Right atrium auricular region (tissue), 2 donors: Measurements from ENCODE around the gene DGUOK. TPM values are rescaled to one million over a fixed set of nuclear protein-coding genes. Genes with fewer than 3 reads are reported as not detected.

Source experiments
- DNase-seq: peaks from one replicate; pipeline ENCODE4 v3.0.0-alpha.2; 2019; ENCODE audit warnings: low spot score
- H3K27ac ChIP-seq, 2 donors: fragments of 200-600 bp; sonication (generic); 1 replicate in 1 of 2; 2 replicates in 1 of 2; pipeline ENCODE4 v1.5.1; 2016 to 2019
- H3K27me3 ChIP-seq, 2 donors: fragments of 200-600 bp; sonication (generic); one replicate each; pipeline versions ENCODE4 v1.5.1 to v1.6.0; 2017 to 2019
- H3K36me3 ChIP-seq: fragments of 200-600 bp; sonication (generic); one replicate; pipeline ENCODE4 v1.5.1; 2016
- H3K4me1 ChIP-seq, 2 donors: fragments of 200-600 bp; sonication (generic); one replicate each; pipeline versions ENCODE4 v1.5.1 to v1.6.0; 2017 to 2019
- H3K4me3 ChIP-seq, 2 donors: fragments of 200-600 bp; sonication (generic); 1 replicate in 1 of 2; 2 replicates in 1 of 2; pipeline ENCODE4 v1.5.1; 2017 to 2019; ENCODE audit warnings: mild to moderate bottlenecking in 1 of 2, moderate library complexity in 1 of 2
- H3K9me3 ChIP-seq, 2 donors: fragments of 200-600 bp; sonication (generic); one replicate each; pipeline ENCODE4 v1.5.1; 2019
- CTCF ChIP-seq, 2 donors: fragments of 200-600 bp; sonication (generic); IDR thresholded peaks; one replicate each; pipeline ENCODE4 v1.5.1; 2019; ENCODE audit warnings: antibody characterized with exemption in 2 of 2
- total RNA-seq, 2 donors: library from RNA; depleted of rRNA; stranded (reverse); fragments of >200 nt; gene quantifications; one replicate each; pipeline ENCODE4 v1.1.0, GENCODE V29; 2016

DGUOK gene
- total RNA-seq, 2 donors from 2014 or later: 33.7 to 36.2 TPM

DNA sequence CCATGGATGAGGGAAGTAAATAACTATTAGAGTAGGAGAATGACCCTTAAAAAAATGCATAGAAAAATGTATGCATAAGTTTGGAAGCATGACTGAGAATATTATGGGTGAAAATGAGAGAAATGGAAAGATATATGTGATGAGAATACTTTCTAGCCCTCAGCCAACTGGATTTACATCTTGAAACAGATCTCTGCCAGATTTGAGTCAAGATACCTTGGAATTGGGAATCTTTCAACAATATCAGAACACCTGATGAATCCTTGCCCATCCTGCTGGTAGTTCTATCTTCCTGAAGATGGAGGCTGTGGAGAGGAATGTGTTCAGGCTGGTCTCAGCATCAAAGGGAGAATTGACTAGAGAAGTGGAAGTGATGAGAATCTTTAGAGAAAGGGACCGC is 63.9 kb downstream of the DGUOK start:
- H3K9me3 ChIP-seq: no peaks in the 10 kb centered on the region
- H3K4me1 ChIP-seq: peaks cover 0 to 28% of the 10 kb centered on the region in 2 donors
- H3K4me3 ChIP-seq: no peak overlapping the region
- no peak for DNase-seq
- H3K36me3 ChIP-seq: no peaks in the 10 kb centered on the region
- no peak for TF ChIP-seq CTCF (IDR thresholded peaks at IDR 0.05)
- H3K27ac ChIP-seq: no peak overlapping the region
- no peaks in the 10 kb centered on the region for H3K27me3 ChIP-seq

- no peaks in the 10 kb centered on the region for H3K36me3 ChIP-seq
- H3K27ac ChIP-seq: no peak overlapping the region
- no peak for TF ChIP-seq CTCF (IDR thresholded peaks at IDR 0.05)
- peaks cover 0 to 15% of the 10 kb centered on the region in 2 donors for H3K4me1 ChIP-seq
- no peak for DNase-seq
- no peaks in the 10 kb centered on the region for H3K9me3 ChIP-seq
- H3K4me3 ChIP-seq: no peak overlapping the region
- H3K27me3 ChIP-seq: no peaks in the 10 kb centered on the region
Measured at GRCh38 chr2:73992036-73992435, 65.4 kb downstream of the DGUOK start.

- no peak for TF ChIP-seq CTCF (IDR thresholded peaks at IDR 0.05)
- Histone ChIP-seq H3K36me3 (no peaks in the 10 kb centered on the region), H3K4me1 (peaks cover 0 to 2% of the 10 kb centered on the region in 2 donors)
Measured at GRCh38 chr2:73993376-73993775, 66.7 kb downstream of the DGUOK start.

DNA sequence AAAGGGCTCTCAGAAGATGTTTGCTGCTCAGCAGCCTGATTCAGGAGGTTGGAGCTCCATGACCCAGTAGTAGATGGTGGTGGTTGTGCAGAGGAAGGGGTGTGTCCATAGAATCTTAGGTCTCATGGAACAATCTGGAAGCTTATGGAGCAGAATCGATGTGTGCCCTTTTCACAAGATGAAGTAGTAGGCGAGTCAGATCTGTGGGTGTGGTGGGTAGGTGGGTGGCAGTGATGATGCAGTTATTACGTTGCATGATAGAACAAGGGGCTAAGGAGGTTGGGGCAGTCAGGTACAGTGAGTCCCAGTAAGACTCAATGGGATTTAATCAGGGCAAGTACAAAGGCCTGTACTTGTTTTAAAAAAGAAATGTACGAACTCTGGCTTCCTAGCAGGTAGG is 67.1 kb downstream of the DGUOK start:
- H3K9me3 ChIP-seq: no peaks in the 10 kb centered on the region
- no peak overlapping the region for H3K27ac ChIP-seq
- no peak overlapping the region for H3K4me3 ChIP-seq
- no peak for TF ChIP-seq CTCF (IDR thresholded peaks at IDR 0.05)
- no peaks in the 10 kb centered on the region for H3K4me1 ChIP-seq
- no peak for DNase-seq
- no peaks in the 10 kb centered on the region for H3K27me3 ChIP-seq
- no peaks in the 10 kb centered on the region for H3K36me3 ChIP-seq

More at GRCh38 chr2:73993376-73993775, 66.7 kb downstream of the DGUOK start:
- Histone ChIP-seq H3K27ac (no peak overlapping the region), H3K9me3 (no peaks in the 10 kb centered on the region), H3K27me3 (no peaks in the 10 kb centered on the region), H3K4me3 (no peak overlapping the region)
- no peak for DNase-seq

DNA sequence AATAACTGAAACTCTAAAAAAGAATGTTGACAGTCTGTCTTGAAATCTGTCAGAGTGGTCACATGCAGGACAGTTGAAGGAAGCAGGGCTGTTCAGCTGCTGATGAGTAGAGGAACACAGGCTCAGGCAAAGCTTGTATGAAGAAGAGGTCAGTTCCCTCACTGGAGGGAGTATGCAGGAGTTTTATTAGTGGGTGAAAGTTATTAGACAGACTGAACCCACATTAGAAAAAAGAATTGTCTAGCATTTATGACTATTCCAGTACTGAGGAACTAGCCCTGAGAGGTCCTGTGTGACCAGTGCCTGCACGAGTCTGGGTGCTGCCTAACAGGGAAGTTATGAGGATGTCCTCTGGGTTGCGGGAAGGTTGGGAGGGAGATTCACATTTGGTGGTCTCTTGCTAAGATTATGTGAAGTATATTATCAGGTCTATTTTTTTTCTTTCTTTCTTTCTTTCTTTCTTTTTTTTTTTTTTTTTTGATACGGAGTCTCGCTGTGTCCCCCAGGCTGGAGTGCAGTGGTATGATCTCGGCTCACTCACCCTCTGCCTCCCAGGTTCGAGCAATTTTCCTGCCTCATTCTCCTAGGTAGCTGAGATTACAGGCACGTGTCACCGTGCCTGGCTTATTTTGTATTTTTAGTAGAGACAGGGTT is 67.6 kb downstream of the DGUOK start:
- no peaks in the 10 kb centered on the region for H3K4me1 ChIP-seq
- no peak for TF ChIP-seq CTCF (IDR thresholded peaks at IDR 0.05)
- H3K27me3 ChIP-seq: no peaks in the 10 kb centered on the region
- H3K9me3 ChIP-seq: no peaks in the 10 kb centered on the region
- DNase-seq: no peak
- H3K27ac ChIP-seq: no peak overlapping the region
- no peaks in the 10 kb centered on the region for H3K36me3 ChIP-seq
- H3K4me3 ChIP-seq: no peak overlapping the region

DNA sequence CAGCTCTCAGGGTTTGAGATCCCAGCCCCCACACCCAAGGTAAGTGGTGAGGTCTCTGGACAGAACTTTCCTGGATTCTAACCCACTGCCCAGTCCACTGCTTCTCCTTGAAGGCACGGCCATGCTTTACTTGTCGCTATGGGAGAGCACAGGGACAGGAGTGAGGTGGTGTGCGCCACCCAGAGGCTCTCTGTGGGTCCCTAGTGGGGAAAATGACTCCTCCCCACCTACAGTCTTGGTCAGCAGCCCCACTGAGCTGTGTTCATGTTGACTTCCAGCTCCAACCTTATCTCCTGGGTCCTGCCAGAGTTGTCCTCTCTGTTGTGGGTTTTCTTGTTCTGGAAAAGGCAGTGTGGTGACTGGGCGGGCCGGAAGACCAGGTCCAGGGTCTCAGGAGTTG is 69.1 kb downstream of the DGUOK start:
- no peak overlapping the region for H3K4me3 ChIP-seq
- H3K36me3 ChIP-seq: no peaks in the 10 kb centered on the region
- H3K27me3 ChIP-seq: no peaks in the 10 kb centered on the region
- no peak overlapping the region for H3K27ac ChIP-seq
- H3K4me1 ChIP-seq: peaks cover 0 to 13% of the 10 kb centered on the region in 2 donors
- no peak for DNase-seq
- no peaks in the 10 kb centered on the region for H3K9me3 ChIP-seq
- TF ChIP-seq CTCF (IDR thresholded peaks at IDR 0.05): no peak
